OCI-LY3 (cell line): ENCODE data around the gene IL17RD.

Experiments
- H2AFZ ChIP-seq: fragments of 200-600, 300-600 bp; shearing (Covaris generic); 2 replicates; pipeline ENCODE4 v1.6.0; 2014; ENCODE audit warnings: antibody characterized with exemption, low read depth, low read length
- H3K27ac ChIP-seq: fragments of 200-600, 300-600 bp; sonication (generic); 2 replicates; pipeline ENCODE4 v1.5.1; 2014; ENCODE audit warnings: mild to moderate bottlenecking, low read length, moderate library complexity, mixed read lengths
- H3K27me3 ChIP-seq: fragments of 200-600, 300-600 bp; sonication (generic); 2 replicates; pipeline ENCODE4 v1.6.1; 2014; ENCODE audit warnings: low read depth, low read length, mixed read lengths
- H3K36me3 ChIP-seq: fragments of 200-600, 300-600 bp; sonication (generic); replicated peaks from 2 replicates; pipeline ENCODE3; 2014; ENCODE audit warnings: low read depth, low read length, mixed read lengths
- H3K4me1 ChIP-seq: fragments of 300-600, 200-600 bp; sonication (generic); 2 replicates; pipeline ENCODE4 v1.6.1; 2014; ENCODE audit warnings: low read length, mixed read lengths
- H3K4me2 ChIP-seq: fragments of 200-600, 300-600 bp; sonication (generic); 2 replicates; pipeline ENCODE4 v1.6.1; 2014; ENCODE audit warnings: low read length, mixed read lengths
- H3K4me3 ChIP-seq: fragments of 300-600, 200-600 bp; sonication (generic); 2 replicates; pipeline ENCODE4 v1.5.1; 2014; ENCODE audit warnings: antibody characterized with exemption, mild to moderate bottlenecking, low read length, moderate library complexity
- H3K79me2 ChIP-seq: fragments of 300-600, 200-600 bp; shearing (Covaris generic); 2 replicates; pipeline ENCODE4 v1.6.1; 2014; ENCODE audit warnings: mild to moderate bottlenecking, low read length, mixed read lengths
- H3K9ac ChIP-seq: fragments of 300-600, 200-600 bp; shearing (Covaris generic); 2 replicates; pipeline ENCODE4 v1.6.0; 2014; ENCODE audit warnings: mild to moderate bottlenecking, low read length, moderate library complexity
- H3K9me3 ChIP-seq: fragments of 200-600, 300-600 bp; shearing (Covaris generic); 2 replicates; pipeline ENCODE4 v1.6.1; 2014; ENCODE audit warnings: low read length, mixed read lengths; ENCODE audit not compliant: insufficient read depth
- H4K20me1 ChIP-seq: fragments of 200-600, 300-600 bp; sonication (generic); 2 replicates; pipeline ENCODE4 v1.6.1; 2016; ENCODE audit warnings: low read length, mixed read lengths; ENCODE audit not compliant: insufficient read depth
- CTCF ChIP-seq: fragments of 200-600, 300-600 bp; sonication (generic); IDR thresholded peaks from 2 replicates; pipeline ENCODE4 v1.5.1; 2014; ENCODE audit warnings: antibody characterized with exemption, low read length, low read depth
- EZH2phosphoT487 ChIP-seq: fragments of 200-600 bp; shearing (Covaris generic); IDR thresholded peaks from 2 replicates; pipeline ENCODE4 v1.6.1; 2018; ENCODE audit warnings: antibody characterized with exemption, mixed run types, low read depth

IL17RD gene

GRCh38 chr3:57078635-57079473 lies 86.3 kb downstream of the IL17RD start:
- Histone ChIP-seq H3K4me1 (peaks cover 12% of the 10 kb centered on the region), H3K79me2 (no peaks in the 10 kb centered on the region), H3K4me2 (peak overlapping the region; percentile 78), H3K9me3 (no peaks in the 10 kb centered on the region), H4K20me1 (no peaks in the 10 kb centered on the region), H3K27me3 (peaks cover 24% of the 10 kb centered on the region), H3K9ac (peak overlapping the region; percentile 80), H3K36me3 (no peaks in the 10 kb centered on the region), H3K27ac (no peak overlapping the region), H3K4me3 (peak overlapping the region; percentile 89), H2AFZ (peak overlapping the region; percentile 82; the same call in 1 of the 2 replicates)
- TF ChIP-seq EZH2phosphoT487 (no peak), CTCF (peak; percentile 51)

- H4K20me1 ChIP-seq: no peaks in the 10 kb centered on the region
- peak overlapping the region; percentile 89 for H3K4me3 ChIP-seq
- H3K79me2 ChIP-seq: no peaks in the 10 kb centered on the region
- no peak overlapping the region for H3K27ac ChIP-seq
- peaks cover 24% of the 10 kb centered on the region for H3K27me3 ChIP-seq
- TF ChIP-seq EZH2phosphoT487 (no peak), CTCF (no peak)
- peak overlapping the region; percentile 80 for H3K9ac ChIP-seq
- H3K36me3 ChIP-seq: no peaks in the 10 kb centered on the region
- peaks cover 12% of the 10 kb centered on the region for H3K4me1 ChIP-seq
- peak overlapping the region; percentile 78 for H3K4me2 ChIP-seq
- no peaks in the 10 kb centered on the region for H3K9me3 ChIP-seq
- peak overlapping the region; percentile 82; the same call in 1 of the 2 replicates for H2AFZ ChIP-seq
These were observed 86.9 kb downstream of the IL17RD start for GRCh38 chr3:57078344-57078634.

GRCh38 chr3:57077630-57078343 lies 87.4 kb downstream of the IL17RD start:
- no peaks in the 10 kb centered on the region for H4K20me1 ChIP-seq
- peak overlapping the region; percentile 78 for H3K4me2 ChIP-seq
- TF ChIP-seq EZH2phosphoT487 (no peak), CTCF (no peak)
- H3K36me3 ChIP-seq: no peaks in the 10 kb centered on the region
- no peak overlapping the region for H3K27ac ChIP-seq
- peak overlapping the region; percentile 89 for H3K4me3 ChIP-seq
- peak overlapping the region; percentile 80; the same call in 1 of the 2 replicates for H3K9ac ChIP-seq
- H3K4me1 ChIP-seq: peaks cover 12% of the 10 kb centered on the region
- H3K79me2 ChIP-seq: no peaks in the 10 kb centered on the region
- no peaks in the 10 kb centered on the region for H3K9me3 ChIP-seq
- peaks cover 24% of the 10 kb centered on the region for H3K27me3 ChIP-seq
- H2AFZ ChIP-seq: no peak overlapping the region

GRCh38 chr3:57076422-57076951 lies 88.7 kb downstream of the IL17RD start:
- H2AFZ ChIP-seq: no peak overlapping the region
- no peaks in the 10 kb centered on the region for H3K79me2 ChIP-seq
- no peak overlapping the region for H3K9ac ChIP-seq
- H3K4me3 ChIP-seq: no peak overlapping the region
- peaks cover 12% of the 10 kb centered on the region for H3K4me1 ChIP-seq
- H3K4me2 ChIP-seq: no peak overlapping the region
- no peaks in the 10 kb centered on the region for H3K36me3 ChIP-seq
- H3K9me3 ChIP-seq: no peaks in the 10 kb centered on the region
- no peaks in the 10 kb centered on the region for H4K20me1 ChIP-seq
- peaks cover 24% of the 10 kb centered on the region for H3K27me3 ChIP-seq
- no peak overlapping the region for H3K27ac ChIP-seq
- TF ChIP-seq CTCF: no peak
- no peak for TF ChIP-seq EZH2phosphoT487
